ENCODE results near the gene ADCY3.
A peak's percentile ranks its signal among the peaks of the same experiment; 100 is the strongest.

ADCY3 gene

GRCh38 chr2:24899361-24899910, 20.6 kb downstream of the ADCY3 start:
- DNase-seq = no peak

GRCh38 chr2:24898122-24899109, 21.6 kb downstream of the ADCY3 start:
- no peak for DNase-seq

GRCh38 chr2:24894750-24895149, 25.3 kb downstream of the ADCY3 start:
- no peak for DNase-seq

GRCh38 chr2:24893934-24894333, 26.1 kb downstream of the ADCY3 start:
- DNase-seq = no peak

- DNase-seq = no peak
Measured at GRCh38 chr2:24892928-24893327, 27.1 kb downstream of the ADCY3 start.

GRCh38 chr2:24891201-24891600, 28.8 kb downstream of the ADCY3 start:
- no peak for DNase-seq

- no peak for DNase-seq
Measured at GRCh38 chr2:24889221-24889620, 30.8 kb downstream of the ADCY3 start.

- DNase-seq = no peak
Measured at GRCh38 chr2:24888177-24888576, 31.9 kb downstream of the ADCY3 start.

- no peak for DNase-seq
Measured at GRCh38 chr2:24887307-24887874, 32.6 kb downstream of the ADCY3 start.

- DNase-seq = peak; percentile 83
Measured at GRCh38 chr2:24886691-24887304, 33.2 kb downstream of the ADCY3 start.

GRCh38 chr2:24886126-24886501, 33.9 kb downstream of the ADCY3 start:
- no peak for DNase-seq

GRCh38 chr2:24885221-24886125, 34.6 kb downstream of the ADCY3 start:
- no peak for DNase-seq

- no peak for DNase-seq
Measured at GRCh38 chr2:24883946-24884345, 36.1 kb downstream of the ADCY3 start.

- DNase-seq = no peak
Measured at GRCh38 chr2:24881623-24882022, 38.4 kb downstream of the ADCY3 start.

- DNase-seq = no peak
Measured at GRCh38 chr2:24881158-24881557, 38.9 kb downstream of the ADCY3 start.

GRCh38 chr2:24878341-24878740, 41.7 kb downstream of the ADCY3 start:
- DNase-seq = no peak

GRCh38 chr2:24877646-24878045, 42.4 kb downstream of the ADCY3 start:
- DNase-seq = no peak

- no peak for DNase-seq
Measured at GRCh38 chr2:24877067-24877466, 43.0 kb downstream of the ADCY3 start.

GRCh38 chr2:24875901-24876300, 44.1 kb downstream of the ADCY3 start:
- DNase-seq = no peak

GRCh38 chr2:24875272-24875671, 44.8 kb downstream of the ADCY3 start:
- DNase-seq = no peak

- DNase-seq = no peak
Measured at GRCh38 chr2:24874035-24874434, 46.0 kb downstream of the ADCY3 start.

- DNase-seq = no peak
Measured at GRCh38 chr2:24873619-24874018, 46.4 kb downstream of the ADCY3 start.

Data from GDM1 (cell line).